SH-SY5Y (cell line): Measurements from ENCODE around the gene NEK10.

Experiments used
- GATA2 ChIP-seq: IDR thresholded peaks from 2 replicates; pipeline ENCODE4 v1.6.1; 2011; ENCODE audit warnings: mild to moderate bottlenecking, low read depth, low read length
- GATA3 ChIP-seq: IDR thresholded peaks from 2 replicates; pipeline ENCODE4 v1.6.1; 2011; ENCODE audit warnings: low read depth, mild to moderate bottlenecking, low read length, moderate library complexity

- TF ChIP-seq GATA2 (no peak), GATA3 (no peak)
These were observed 242.0 kb downstream of the NEK10 start for GRCh38 chr3:27127195-27127594.
